ENCODE data around the gene RAP1GDS1. TPM values are rescaled to one million over a fixed set of nuclear protein-coding genes. Genes with fewer than 3 reads are reported as not detected.

The RAP1GDS1 gene
- total and polyA plus RNA-seq, 7 donors = 5.6 to 12.4 (median 9.9) TPM

GRCh38 chr4:98444371-98444770 lies 183.2 kb downstream of the RAP1GDS1 start:
- TF ChIP-seq CTCF (IDR thresholded peaks at IDR 0.05) = no peak
- Histone ChIP-seq H3K27ac (no peak overlapping the region), H3K36me3 (ENCODE audit: insufficient read depth in 1 of 2, low read depth in 1 of 2) (peaks cover 3 to 33% of the 10 kb centered on the region in 2 donors), H3K4me3 (no peak overlapping the region), H3K9me3 (no peaks in the 10 kb centered on the region), H3K4me1 (no peaks in the 10 kb centered on the region), H3K27me3 (ENCODE audit: insufficient read depth in 3 of 3, low read length in 2 of 3) (no peaks in the 10 kb centered on the region)
- DNase-seq = no peak
- ATAC-seq = no peak
- intact Hi-C loops (cut with DNase I) = no loop called here

GRCh38 chr4:98446499-98447375 lies 185.6 kb downstream of the RAP1GDS1 start:
- ATAC-seq (peak in 2 of 4 donors; percentile 30 to 57), DNase-seq (peak in 1 of 2 donors; percentile 50)
- Histone ChIP-seq H3K4me1 (no peaks in the 10 kb centered on the region), H3K27ac (no peak overlapping the region), H3K9me3 (no peaks in the 10 kb centered on the region), H3K27me3 (ENCODE audit: insufficient read depth in 3 of 3, low read length in 2 of 3) (no peaks in the 10 kb centered on the region), H3K36me3 (ENCODE audit: insufficient read depth in 1 of 2, low read depth in 1 of 2) (peaks cover 3 to 10% of the 10 kb centered on the region in 2 donors), H3K4me3 (no peak overlapping the region)
- WGBS, 3 donors = 64 to 81% (median 69%) methylated on average over 10 of the region's 10 CpGs
- TF ChIP-seq CTCF (IDR thresholded peaks at IDR 0.05) = no peak
- intact Hi-C loops (cut with DNase I) = no loop called here

GRCh38 chr4:98447648-98448047 lies 186.5 kb downstream of the RAP1GDS1 start:
- no peaks in the 10 kb centered on the region for H3K9me3 ChIP-seq
- peaks cover 1 to 3% of the 10 kb centered on the region in 2 donors for H3K36me3 ChIP-seq (ENCODE audit: insufficient read depth in 1 of 2, low read depth in 1 of 2)
- intact Hi-C loops (cut with DNase I) = no loop called here
- no peaks in the 10 kb centered on the region for H3K27me3 ChIP-seq (ENCODE audit: insufficient read depth in 3 of 3, low read length in 2 of 3)
- WGBS, 3 donors = 92 to 98% (median 95%) methylated on average over 5 of the region's 5 CpGs
- no peak overlapping the region for H3K4me3 ChIP-seq
- no peak for ATAC-seq
- no peak for TF ChIP-seq CTCF (IDR thresholded peaks at IDR 0.05)
- no peak for DNase-seq
- no peak overlapping the region for H3K27ac ChIP-seq
- H3K4me1 ChIP-seq = no peaks in the 10 kb centered on the region

GRCh38 chr4:98448908-98449307 lies 187.7 kb downstream of the RAP1GDS1 start:
- no peak for TF ChIP-seq CTCF (IDR thresholded peaks at IDR 0.05)
- Histone ChIP-seq H3K9me3 (no peaks in the 10 kb centered on the region), H3K4me1 (no peaks in the 10 kb centered on the region), H3K36me3 (ENCODE audit: insufficient read depth in 1 of 2, low read depth in 1 of 2) (no peaks in the 10 kb centered on the region), H3K4me3 (no peak overlapping the region), H3K27me3 (ENCODE audit: insufficient read depth in 3 of 3, low read length in 2 of 3) (no peaks in the 10 kb centered on the region), H3K27ac (no peak overlapping the region)
- intact Hi-C loops (cut with DNase I) = no loop called here
- DNase-seq = no peak
- peak in 3 of 4 donors; percentile 31 to 62 (median 34) for ATAC-seq
